HG03196 (cell line): ENCODE results near the gene ZNF516.
"Not testable (repeated sequence)": the region's sequence is repeated elsewhere in the genome, so short reads cannot be mapped to it uniquely, and the experiment has no call there.

Experiments used
- ATAC-seq: cut with Tn5 transposase; IDR thresholded peaks from one replicate; pipeline ENCODE4 v1.9.1; 2021; ENCODE audit not compliant: unreplicated experiment

The ZNF516 gene

DNA sequence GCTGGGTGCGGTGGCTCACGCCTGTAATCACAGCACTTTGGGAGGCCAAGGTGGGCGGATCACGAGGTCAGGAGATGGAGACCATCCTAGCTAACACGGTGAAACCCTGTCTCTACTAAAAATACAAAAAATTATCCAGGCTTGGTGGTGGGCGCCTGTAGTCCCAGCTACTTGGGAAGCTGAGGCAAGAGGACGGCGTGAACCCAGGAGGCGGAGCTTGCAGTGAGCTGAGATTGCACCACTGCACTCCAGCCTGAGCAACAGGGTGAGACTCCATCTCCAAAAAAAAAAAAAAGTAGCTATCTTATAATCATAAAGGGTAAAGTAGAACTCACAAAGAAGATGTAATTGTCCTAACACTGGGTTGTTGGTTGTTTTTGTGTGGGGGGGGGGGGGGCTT is 21.5 kb downstream of the ZNF516 start:
- not testable (repeated sequence) for ATAC-seq

GRCh38 chr18:76472829-76473228 is 22.2 kb downstream of the ZNF516 start:
- no peak for ATAC-seq

- ATAC-seq = no peak
Measured at GRCh38 chr18:76471593-76471992, 23.4 kb downstream of the ZNF516 start.

DNA sequence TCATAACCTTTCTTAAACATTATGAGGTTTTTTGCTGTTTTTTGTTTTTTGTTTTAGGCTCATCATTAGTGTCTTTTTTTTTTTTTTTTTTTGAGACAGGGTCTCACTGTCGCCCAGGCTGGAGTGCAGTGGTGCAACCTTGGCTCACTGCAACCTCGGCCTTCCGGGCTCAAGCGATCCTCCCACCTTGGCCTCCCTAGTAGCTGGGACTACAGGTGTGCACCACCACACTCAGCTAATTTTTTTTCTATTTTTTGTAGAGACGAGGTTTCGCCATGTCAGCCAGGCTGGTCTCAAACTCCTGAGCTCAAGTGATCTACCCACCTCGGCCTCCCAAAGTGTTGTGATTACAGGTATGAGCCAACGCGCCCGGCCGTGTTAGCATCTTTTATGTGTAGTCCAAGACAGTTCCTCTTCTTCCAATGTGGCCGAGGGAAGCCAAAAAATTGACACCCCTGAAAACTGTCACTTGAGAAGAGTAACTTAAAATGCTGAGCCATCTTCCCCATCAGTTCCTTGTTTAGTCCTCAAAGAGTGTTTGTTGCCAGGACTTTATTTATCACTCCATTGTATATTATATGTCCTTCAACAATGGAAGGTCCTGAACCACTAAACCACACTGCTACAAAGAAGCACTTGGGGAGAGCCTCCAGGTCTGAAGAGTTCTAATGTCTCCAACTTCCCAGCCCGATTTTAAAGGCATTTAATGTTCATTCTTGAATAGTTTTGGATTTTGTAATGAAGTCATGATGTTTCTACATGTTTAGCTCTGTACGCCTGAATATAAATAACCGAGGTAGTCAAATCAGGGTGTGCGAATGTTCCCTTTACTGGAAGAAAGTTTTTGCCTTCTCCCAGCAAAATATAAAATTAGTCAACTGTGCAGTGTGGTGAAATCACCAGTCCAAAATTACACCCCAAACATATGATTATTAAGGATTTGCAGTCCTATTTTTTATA is 26.4 kb downstream of the ZNF516 start:
- ATAC-seq = no peak

GRCh38 chr18:76467371-76468190 is 27.5 kb downstream of the ZNF516 start:
- no peak for ATAC-seq

DNA sequence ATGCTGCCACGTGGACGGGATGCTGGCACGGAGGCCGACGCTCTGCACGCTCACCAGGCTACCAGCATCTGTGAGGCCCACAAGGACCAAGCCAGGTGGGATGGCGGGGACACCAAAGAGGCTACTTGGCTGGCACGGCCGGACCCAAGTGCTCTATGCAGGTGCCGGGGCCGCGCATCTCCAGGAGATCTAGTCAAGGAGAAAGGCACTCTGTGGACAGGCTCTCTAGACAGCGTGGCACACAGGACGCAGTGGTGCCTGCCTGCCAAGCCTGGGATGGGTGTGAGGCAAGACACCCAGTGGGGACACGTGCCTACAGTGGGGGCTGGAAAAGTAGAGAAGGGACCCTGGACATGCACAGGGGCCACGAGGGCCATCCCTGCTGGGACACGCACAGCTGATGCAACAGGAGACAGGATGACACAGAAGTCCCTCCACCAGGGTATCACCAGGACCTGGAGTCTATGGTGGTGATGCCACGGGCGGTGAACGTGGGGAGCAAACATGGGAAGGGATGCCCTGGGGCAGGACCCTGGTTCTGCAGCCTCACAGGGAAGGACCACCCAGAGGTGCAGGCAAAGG is 28.5 kb downstream of the ZNF516 start:
- no peak for ATAC-seq

GRCh38 chr18:76465630-76466409 is 29.2 kb downstream of the ZNF516 start:
- ATAC-seq = no peak

GRCh38 chr18:76464281-76465259 is 30.5 kb downstream of the ZNF516 start:
- ATAC-seq = no peak

DNA sequence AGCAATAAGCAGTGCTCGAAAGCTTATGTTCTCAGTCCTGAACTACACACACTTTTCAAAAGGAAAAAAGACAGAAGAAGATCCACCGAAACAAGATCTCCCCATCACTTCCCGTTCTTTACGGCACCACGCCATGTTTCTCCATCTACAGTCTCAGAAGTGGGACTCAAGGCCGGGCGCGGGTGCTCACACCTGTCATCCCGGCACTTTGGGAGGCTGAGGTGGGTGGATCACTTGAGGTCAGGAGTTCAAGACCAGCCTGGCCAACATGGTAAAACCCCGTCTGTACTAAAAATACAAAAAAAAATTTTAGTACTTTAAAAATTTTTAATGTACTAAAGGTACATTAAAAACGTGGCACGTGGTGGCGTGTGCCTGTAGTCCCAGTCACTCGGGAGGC is 31.2 kb downstream of the ZNF516 start:
- no peak for ATAC-seq

DNA sequence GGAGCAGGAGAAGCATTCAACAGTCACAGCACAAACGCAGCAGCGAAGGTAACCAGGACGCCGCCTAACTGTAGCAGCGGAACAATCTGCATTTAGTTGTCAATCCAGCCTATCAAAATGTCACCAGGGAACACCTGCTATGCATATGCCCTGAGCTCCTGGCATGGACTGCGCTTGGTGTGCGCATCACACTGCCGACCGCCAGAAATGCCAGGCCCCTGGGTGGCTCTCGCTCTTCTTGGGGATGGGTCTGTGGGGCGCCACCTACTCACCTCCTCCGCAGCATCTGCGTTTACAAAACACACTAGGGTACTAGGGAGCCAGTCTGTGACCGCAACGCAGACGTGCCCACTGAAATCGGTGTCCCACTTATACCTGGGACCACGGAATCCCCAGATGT is 31.7 kb downstream of the ZNF516 start:
- ATAC-seq = no peak

- ATAC-seq = no peak
Measured at GRCh38 chr18:76462326-76462694, 32.7 kb downstream of the ZNF516 start.

- no peak for ATAC-seq
Measured at GRCh38 chr18:76461692-76462325, 33.2 kb downstream of the ZNF516 start.

DNA sequence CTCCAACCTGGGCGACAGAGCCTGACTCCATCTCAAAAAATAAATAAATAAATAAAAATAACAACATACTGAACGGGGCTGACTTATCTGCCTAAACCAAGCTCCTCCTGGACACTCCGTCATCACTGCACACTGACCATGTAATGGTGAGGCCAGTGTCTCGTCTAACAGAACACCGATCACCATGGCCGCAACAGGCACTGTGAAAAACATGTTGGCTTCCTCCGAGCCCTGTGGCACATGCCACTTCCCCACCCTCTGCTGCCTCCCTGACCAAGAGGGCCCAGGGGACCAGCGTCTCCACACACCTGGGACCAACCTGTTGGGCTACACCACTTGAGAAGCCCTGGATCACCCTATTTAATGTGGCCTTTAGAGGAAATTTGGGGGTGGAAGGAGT is 33.9 kb downstream of the ZNF516 start:
- ATAC-seq = no peak

GRCh38 chr18:76460482-76460881 is 34.6 kb downstream of the ZNF516 start:
- no peak for ATAC-seq

DNA sequence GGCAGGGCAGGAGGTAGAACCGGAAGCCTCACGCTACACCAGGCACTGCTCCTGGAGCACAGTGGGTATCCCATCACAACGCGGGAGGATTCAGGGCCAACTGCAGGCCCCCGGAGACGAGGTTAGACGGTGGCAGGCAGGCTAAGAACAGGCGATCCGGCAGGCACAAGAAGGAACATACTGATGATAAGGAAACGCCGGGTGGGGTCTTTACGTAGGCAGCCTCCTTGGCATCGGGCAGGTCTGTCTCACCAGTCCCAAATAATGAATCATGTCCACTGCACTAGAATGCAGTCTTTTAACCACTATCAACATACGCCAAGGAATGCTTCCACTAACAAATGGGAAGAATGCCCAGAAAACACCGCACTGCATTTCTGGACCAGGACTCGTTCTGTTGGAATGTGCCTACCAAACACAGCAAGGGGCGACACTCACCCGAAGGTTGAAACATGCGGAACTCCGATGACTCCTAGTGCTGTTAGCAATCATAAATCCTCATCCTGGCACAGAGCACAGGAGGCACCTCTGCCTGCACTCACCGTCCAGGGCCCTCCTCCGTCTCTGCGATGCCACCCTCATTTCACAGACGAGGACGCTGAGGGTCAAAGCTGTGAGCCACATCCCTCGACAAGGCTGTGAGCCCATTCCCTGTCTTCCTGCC is 35.2 kb downstream of the ZNF516 start:
- no peak for ATAC-seq

DNA sequence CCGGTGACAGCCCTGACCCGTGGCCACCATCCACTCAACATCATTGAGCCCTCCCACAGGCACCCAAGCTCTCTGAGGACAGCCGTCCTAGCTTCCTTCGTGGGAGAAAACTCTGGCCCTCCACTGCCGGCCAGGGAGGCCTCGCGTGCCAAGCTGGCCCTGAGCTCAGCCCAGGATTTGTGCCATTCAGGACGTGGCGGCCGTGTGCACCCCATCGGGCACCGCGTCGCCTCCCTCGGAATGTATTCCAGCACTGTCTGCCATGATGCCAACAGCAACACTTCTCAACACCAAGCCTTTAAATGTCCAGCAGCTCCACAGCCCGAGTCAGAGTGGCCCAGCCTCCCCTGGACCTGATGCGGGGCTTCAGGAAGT is 35.7 kb downstream of the ZNF516 start:
- ATAC-seq = no peak

GRCh38 chr18:76458522-76459311 is 36.3 kb downstream of the ZNF516 start:
- no peak for ATAC-seq

GRCh38 chr18:76457957-76458356 is 37.1 kb downstream of the ZNF516 start:
- ATAC-seq = no peak
